H1 (cell line): ENCODE results near the gene PDE4B.

Experiments
- CHD2 ChIP-seq: IDR thresholded peaks from 2 replicates; pipeline ENCODE4 v1.6.1; 2012; ENCODE audit warnings: low read length, improper control_type of control experiment
- EP300 ChIP-seq, 2 experiments: IDR thresholded peaks; 1 replicate in 1 of 2; 2 replicates in 1 of 2; pipeline ENCODE4 v1.6.1; 2011 to 2012; ENCODE audit warnings: low read depth in 2 of 2, low read length in 2 of 2, mild to moderate bottlenecking in 2 of 2, borderline replicate concordance in 1 of 2, inconsistent platforms in 1 of 2, moderate library complexity in 1 of 2
- GABPA ChIP-seq: IDR thresholded peaks from 2 replicates; pipeline ENCODE4 v1.6.1; 2011; ENCODE audit warnings: mild to moderate bottlenecking, low read length, moderate library complexity, borderline replicate concordance; ENCODE audit not compliant: insufficient read depth
- HDAC6 ChIP-seq: IDR thresholded peaks from one replicate; pipeline ENCODE4 v1.7.1; 2012; ENCODE audit warnings: low read depth, mild to moderate bottlenecking, inconsistent platforms, low read length, moderate library complexity
- MAX ChIP-seq: IDR thresholded peaks from 2 replicates; pipeline ENCODE4 v1.6.1; 2012; ENCODE audit warnings: inconsistent platforms
- POLR2A ChIP-seq, 2 experiments: IDR thresholded peaks; 1 replicate in 1 of 2; 2 replicates in 1 of 2; pipeline ENCODE4 v1.6.1; 2011; ENCODE audit warnings: low read depth in 2 of 2, low read length in 2 of 2, mild to moderate bottlenecking in 2 of 2; ENCODE audit errors: control extremely low read depth in 1 of 2
- POLR2AphosphoS5 ChIP-seq: IDR thresholded peaks from 2 replicates; pipeline ENCODE4 v1.6.1; 2011; ENCODE audit warnings: low read depth, low read length
- RAD21 ChIP-seq, 2 experiments: IDR thresholded peaks in 1 of 2; conservative IDR thresholded peaks in 1 of 2; 2 replicates each; pipeline ENCODE4 v1.6.1; 2011; ENCODE audit warnings: low read depth in 2 of 2, low read length in 2 of 2, improper control_type of control experiment in 1 of 2, inconsistent platforms in 1 of 2, mild to moderate bottlenecking in 1 of 2, moderate library complexity in 1 of 2
- SP1 ChIP-seq: IDR thresholded peaks from 2 replicates; pipeline ENCODE4 v1.6.1; 2011; ENCODE audit warnings: low read depth, low read length
- SRF ChIP-seq: IDR thresholded peaks from 2 replicates; pipeline ENCODE4 v1.6.1; 2011; ENCODE audit warnings: mild to moderate bottlenecking, low read depth, low read length, moderate library complexity
- TAF1 ChIP-seq: IDR thresholded peaks from 2 replicates; pipeline ENCODE4 v1.6.1; 2011; ENCODE audit warnings: mild to moderate bottlenecking, low read depth, low read length
- TAF7 ChIP-seq: optimal IDR thresholded peaks from 2 replicates; pipeline ENCODE3; 2011; ENCODE audit warnings: low read depth, mild to moderate bottlenecking, inconsistent platforms, low read length, moderate library complexity, borderline replicate concordance
- TF ChIP-seq, protein P1 (sequence below), 3 experiments: IDR thresholded peaks; 1 replicate in 2 of 3; 2 replicates in 1 of 3; pipeline versions ENCODE4 v1.5.1 to v1.6.1; 2011; ENCODE audit warnings: low read length in 3 of 3, mild to moderate bottlenecking in 3 of 3, inconsistent platforms in 2 of 3, low read depth in 1 of 3, moderate library complexity in 1 of 3; ENCODE audit not compliant: insufficient read depth in 1 of 3; ENCODE audit errors: control extremely low read depth in 1 of 3

DNA sequence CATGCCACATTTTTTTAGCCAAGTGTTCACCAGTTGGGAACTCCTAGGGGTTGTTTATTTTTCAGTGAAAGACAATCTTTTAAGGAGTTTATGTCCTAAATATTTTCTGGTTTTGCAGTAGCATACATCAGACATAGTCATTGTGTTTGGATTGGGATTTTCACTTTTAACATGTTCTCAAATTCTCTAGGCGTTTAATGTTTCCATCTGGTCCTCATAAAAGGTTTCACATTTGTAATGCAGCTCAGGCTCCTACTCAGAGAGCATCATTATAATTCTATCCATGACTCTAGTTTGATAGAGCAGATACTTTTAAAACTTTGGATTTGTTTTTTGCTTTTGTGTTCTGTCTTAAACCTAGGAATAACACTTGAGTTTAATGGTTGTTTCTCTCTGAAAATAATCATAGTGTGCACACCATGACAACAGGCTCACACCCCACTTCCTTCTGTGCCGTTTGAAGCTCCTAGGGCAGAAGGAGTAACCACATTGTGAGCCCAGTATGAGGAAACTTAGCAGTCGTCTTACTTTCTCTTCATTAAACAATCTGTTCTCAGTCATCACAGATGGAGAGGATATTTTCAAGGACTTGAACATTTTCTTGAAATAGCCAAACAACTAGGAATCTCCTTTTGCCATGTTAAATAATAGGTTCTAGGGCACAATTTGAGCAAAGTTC is 219.6 kb downstream of the PDE4B start:
- TF ChIP-seq SRF (no peak), GABPA (no peak), HDAC6 (no peak), POLR2AphosphoS5 (no peak), TAF7 (no peak), SP1 (no peak), RAD21 (IDR thresholded peaks at IDR 0.05 in 1 of 2, conservative IDR thresholded peaks at IDR 0.05 in 1 of 2; ENCODE audit: low read depth in 2 of 2, low read length in 2 of 2) (no peak), EP300 (IDR thresholded peaks at IDR 0.05; ENCODE audit: borderline replicate concordance in 1 of 2, low read depth in 2 of 2, low read length in 2 of 2) (no peak), CHD2 (no peak), TAF1 (no peak), MAX (no peak), POLR2A (IDR thresholded peaks at IDR 0.05; ENCODE audit: control extremely low read depth in 1 of 2, low read depth in 2 of 2, low read length in 2 of 2) (no peak)
- TF ChIP-seq, protein P1, sequence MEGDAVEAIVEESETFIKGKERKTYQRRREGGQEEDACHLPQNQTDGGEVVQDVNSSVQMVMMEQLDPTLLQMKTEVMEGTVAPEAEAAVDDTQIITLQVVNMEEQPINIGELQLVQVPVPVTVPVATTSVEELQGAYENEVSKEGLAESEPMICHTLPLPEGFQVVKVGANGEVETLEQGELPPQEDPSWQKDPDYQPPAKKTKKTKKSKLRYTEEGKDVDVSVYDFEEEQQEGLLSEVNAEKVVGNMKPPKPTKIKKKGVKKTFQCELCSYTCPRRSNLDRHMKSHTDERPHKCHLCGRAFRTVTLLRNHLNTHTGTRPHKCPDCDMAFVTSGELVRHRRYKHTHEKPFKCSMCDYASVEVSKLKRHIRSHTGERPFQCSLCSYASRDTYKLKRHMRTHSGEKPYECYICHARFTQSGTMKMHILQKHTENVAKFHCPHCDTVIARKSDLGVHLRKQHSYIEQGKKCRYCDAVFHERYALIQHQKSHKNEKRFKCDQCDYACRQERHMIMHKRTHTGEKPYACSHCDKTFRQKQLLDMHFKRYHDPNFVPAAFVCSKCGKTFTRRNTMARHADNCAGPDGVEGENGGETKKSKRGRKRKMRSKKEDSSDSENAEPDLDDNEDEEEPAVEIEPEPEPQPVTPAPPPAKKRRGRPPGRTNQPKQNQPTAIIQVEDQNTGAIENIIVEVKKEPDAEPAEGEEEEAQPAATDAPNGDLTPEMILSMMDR (IDR thresholded peaks at IDR 0.05; ENCODE audit: control extremely low read depth in 1 of 3, insufficient read depth in 1 of 3, low read depth in 1 of 3, low read length in 3 of 3): no peak
